LNCaP clone FGC (cell line): ENCODE measurements around the gene ENPP6.

Experiments
- DNase-seq: peaks from one replicate; pipeline ENCODE4 v3.0.0-alpha.2; 2011; ENCODE audit warnings: low read depth
- H3K4me3 ChIP-seq: 2 replicates; pipeline ENCODE4 v1.5.1; 2011; ENCODE audit warnings: mild to moderate bottlenecking, low read depth, low read length, control low read depth
- CTCF ChIP-seq: IDR thresholded peaks from 2 replicates; pipeline ENCODE4 v1.5.1; 2012; ENCODE audit warnings: mild to moderate bottlenecking; ENCODE audit not compliant: control insufficient read depth, insufficient read depth; ENCODE audit errors: extremely low read depth

Gene ENPP6

GRCh38 chr4:184237612-184238011 is 19.9 kb upstream of the ENPP6 start:
- TF ChIP-seq CTCF, result no peak
- no peak for DNase-seq

DNA sequence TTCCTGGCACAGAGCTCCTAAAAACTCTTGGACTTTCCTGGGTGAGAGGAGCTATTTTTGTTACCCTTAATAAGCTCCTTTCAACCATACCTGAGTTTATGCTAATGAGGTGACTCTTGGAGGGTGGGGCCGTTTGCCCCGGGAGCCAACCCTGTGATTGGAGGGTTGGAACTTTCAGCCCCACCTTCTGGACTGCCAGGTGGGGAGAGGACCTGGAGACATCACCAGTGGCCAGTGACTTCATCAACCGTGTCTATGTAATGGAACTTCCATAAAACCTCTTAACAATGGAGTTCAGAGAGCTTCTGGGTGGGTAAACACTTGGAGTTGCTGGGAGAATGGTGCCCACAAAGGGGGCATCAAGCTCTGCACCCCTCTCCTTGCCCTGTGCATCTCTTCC is 17.9 kb upstream of the ENPP6 start:
- H3K4me3 ChIP-seq, result no peak overlapping the region
- no peak for TF ChIP-seq CTCF
- DNase-seq, result no peak

More at GRCh38 chr4:184237612-184238011, 19.9 kb upstream of the ENPP6 start:
- H3K4me3 ChIP-seq, result no peak overlapping the region

DNA sequence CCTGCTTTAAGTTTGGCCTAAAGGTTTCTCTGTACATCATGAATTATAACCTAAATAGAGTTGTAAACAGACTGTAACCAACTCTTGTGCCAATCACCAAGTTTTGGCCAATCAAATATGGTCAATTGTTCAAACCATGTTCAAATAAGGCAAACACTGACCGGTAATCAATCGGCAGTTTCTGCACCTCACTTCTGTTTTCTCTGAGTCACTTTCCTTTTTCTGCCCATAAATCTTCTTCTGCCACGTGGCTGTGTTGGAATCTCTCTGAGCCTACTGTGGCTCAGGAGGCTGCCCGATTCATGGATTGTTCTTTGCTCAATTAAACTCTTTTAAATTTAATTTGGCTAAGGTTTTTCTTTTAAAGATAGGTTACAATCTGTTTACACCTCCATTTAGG is 16.5 kb upstream of the ENPP6 start:
- DNase-seq, result no peak
- no peak for TF ChIP-seq CTCF
- no peak overlapping the region for H3K4me3 ChIP-seq

DNA sequence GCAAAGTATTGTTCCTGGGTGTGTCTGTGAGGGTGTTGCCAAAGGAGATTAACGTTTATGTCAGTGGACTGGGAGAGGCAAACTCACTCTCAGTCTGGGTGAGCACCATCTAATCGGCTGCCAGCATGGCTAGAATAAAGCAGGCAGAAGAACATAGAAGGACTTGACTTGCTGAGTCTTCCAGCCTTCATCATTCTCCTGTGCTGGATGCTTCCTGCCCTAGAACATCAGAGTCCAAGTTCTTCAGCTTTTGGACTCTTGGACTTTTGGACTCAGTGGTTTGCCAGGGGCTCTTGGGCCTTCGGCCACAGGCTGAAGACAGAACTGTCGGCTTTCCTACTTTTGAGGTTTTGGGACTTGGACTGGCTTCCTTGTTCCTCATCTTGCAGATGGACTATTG is 15.3 kb upstream of the ENPP6 start:
- H3K4me3 ChIP-seq, result no peak overlapping the region
- no peak for DNase-seq
- no peak for TF ChIP-seq CTCF

GRCh38 chr4:184232202-184232601 is 14.5 kb upstream of the ENPP6 start:
- no peak for DNase-seq
- no peak for TF ChIP-seq CTCF
- no peak overlapping the region for H3K4me3 ChIP-seq

- H3K4me3 ChIP-seq, result no peak overlapping the region
- TF ChIP-seq CTCF, result no peak
- no peak for DNase-seq
Measured at GRCh38 chr4:184231573-184231972, 13.9 kb upstream of the ENPP6 start.

DNA sequence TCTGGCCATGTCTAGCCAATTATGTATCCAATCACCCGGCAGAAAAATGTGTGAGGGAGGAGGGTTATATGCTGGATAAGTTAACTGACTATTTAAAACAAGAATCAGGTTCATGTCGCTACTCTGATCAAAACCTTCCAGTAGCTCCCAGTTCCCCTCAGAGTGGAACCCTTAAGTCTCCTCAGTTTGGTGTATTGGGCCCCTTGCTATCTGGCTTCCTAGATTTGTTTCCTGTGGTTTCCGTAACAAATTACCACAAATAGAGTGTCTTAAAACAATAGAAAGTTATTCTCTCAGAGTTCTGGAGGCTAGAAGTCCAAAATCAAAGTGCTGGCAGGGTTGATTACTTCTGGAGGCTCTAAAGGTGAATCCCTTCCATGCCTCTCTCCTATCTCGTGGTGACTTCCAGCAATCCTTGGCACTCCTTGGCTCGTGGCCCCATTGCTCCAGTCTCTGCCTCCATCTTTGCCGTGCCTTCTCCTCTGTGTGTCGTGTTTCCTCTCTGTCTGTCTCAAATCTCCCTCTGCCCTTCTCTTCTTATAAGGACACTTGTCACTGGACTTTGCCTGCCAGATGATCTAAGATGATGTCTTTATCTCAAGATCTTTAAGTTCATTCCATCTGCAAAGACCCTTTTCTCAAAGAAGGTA is 10.5 kb upstream of the ENPP6 start:
- no peak overlapping the region for H3K4me3 ChIP-seq
- no peak for TF ChIP-seq CTCF
- DNase-seq, result no peak
